Measurements from ENCODE around the gene PBOV1. TPM values are rescaled to one million over a fixed set of nuclear protein-coding genes. Genes with fewer than 3 reads are reported as not detected.

Gene PBOV1
- total and polyA plus RNA-seq, 2 experiments from 2014 or later: not detected

GRCh38 chr6:138231381-138231886 lies 13.1 kb upstream of the PBOV1 start:
- Histone ChIP-seq H2AFZ (no peak overlapping the region), H3K4me1 (ENCODE audit: insufficient read depth) (peaks cover 49% of the 10 kb centered on the region), H3K4me2 (peak overlapping the region; percentile 51), H3K4me3 (no peak overlapping the region), H3K79me2 (no peaks in the 10 kb centered on the region), H4K20me1 (ENCODE audit: insufficient read depth, poor library complexity, severe bottlenecking) (no peaks in the 10 kb centered on the region), H3K27ac (peak overlapping the region; percentile 85), H3K9me2 (replicated peaks; ENCODE audit: insufficient read depth) (no peaks in the 10 kb centered on the region), H3K36me3 (replicated peaks; ENCODE audit: insufficient read depth, low read depth) (no peaks in the 10 kb centered on the region), H3K9me3 (ENCODE audit: low read depth) (no peaks in the 10 kb centered on the region), H3K27me3 (no peaks in the 10 kb centered on the region)
- TF ChIP-seq EZH2 (IDR thresholded peaks at IDR 0.05; ENCODE audit: borderline replicate concordance): no peak
- TF ChIP-seq EZH2phosphoT487 (IDR thresholded peaks at IDR 0.05; ENCODE audit: low read depth, severe bottlenecking, unreplicated experiment): no peak
- TF ChIP-seq CTCF (IDR thresholded peaks at IDR 0.05; ENCODE audit: poor library complexity): no peak
- peak; percentile 45 for DNase-seq (ENCODE audit: low spot score)
- WGBS (ENCODE audit: low lambda C conversion rate, missing lambda C conversion rate): 42% methylated on average over 4 of the region's 4 CpGs

DNA sequence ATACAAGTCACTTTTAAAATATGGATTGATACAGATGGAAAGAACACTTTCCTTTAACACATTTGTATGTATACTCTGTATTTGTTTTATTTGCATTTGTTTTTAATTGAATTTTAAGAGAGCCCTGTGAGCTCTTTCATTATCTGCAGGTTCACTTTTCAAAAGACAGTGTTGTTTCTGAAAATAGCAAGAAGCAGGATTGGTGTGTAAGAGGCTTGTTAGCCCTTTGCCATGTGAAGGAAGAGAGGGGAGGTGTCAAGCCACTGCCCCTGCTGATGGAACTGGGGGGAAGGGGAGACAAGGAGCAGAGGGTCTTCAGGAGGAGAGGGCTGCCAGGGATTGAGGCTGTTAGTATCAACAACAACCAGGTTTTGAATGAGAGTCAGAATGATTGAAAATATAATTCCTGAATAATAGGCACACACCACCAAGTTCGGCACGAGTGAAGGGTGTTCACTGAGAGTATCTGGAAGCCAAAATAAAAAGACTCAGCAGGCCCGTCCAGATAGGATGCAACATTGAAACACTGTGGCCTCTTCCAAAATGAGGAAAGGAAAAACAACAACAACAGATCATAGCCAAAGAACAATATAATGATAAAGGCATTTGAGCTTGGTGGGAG lies 12.6 kb upstream of the PBOV1 start:
- DNase-seq (ENCODE audit: low spot score): no peak
- Histone ChIP-seq H3K36me3 (replicated peaks; ENCODE audit: insufficient read depth, low read depth) (no peaks in the 10 kb centered on the region), H4K20me1 (ENCODE audit: insufficient read depth, poor library complexity, severe bottlenecking) (no peaks in the 10 kb centered on the region), H3K27ac (peak overlapping the region; percentile 85), H3K79me2 (no peaks in the 10 kb centered on the region), H3K4me2 (peak overlapping the region; percentile 51), H3K4me3 (no peak overlapping the region), H3K9me3 (ENCODE audit: low read depth) (no peaks in the 10 kb centered on the region), H2AFZ (no peak overlapping the region), H3K27me3 (no peaks in the 10 kb centered on the region), H3K4me1 (ENCODE audit: insufficient read depth) (peaks cover 54% of the 10 kb centered on the region), H3K9me2 (replicated peaks; ENCODE audit: insufficient read depth) (no peaks in the 10 kb centered on the region)
- WGBS (ENCODE audit: low lambda C conversion rate, missing lambda C conversion rate): 73% methylated on average over 3 of the region's 3 CpGs
- no peak for TF ChIP-seq CTCF (IDR thresholded peaks at IDR 0.05; ENCODE audit: poor library complexity)
- no peak for TF ChIP-seq EZH2 (IDR thresholded peaks at IDR 0.05; ENCODE audit: borderline replicate concordance)
- TF ChIP-seq EZH2phosphoT487 (IDR thresholded peaks at IDR 0.05; ENCODE audit: low read depth, severe bottlenecking, unreplicated experiment): no peak

DNA sequence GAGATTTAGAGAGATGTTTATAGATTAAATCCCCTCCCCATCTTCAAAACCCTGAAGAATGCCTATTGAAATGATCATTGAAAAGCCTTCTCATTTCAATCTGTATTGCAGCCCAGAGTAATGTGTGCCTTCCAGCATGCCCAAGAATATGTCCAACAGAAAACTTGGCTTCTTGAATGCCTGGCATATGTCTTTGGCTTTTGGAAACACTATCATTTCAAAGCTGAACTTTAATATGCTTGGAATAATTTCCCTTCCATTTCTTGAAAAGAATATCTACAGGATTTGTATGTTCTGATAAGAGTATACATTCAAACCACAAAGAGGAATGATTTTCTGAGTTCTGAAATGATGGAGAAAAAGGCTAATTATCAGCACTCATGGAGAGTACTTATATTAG lies 11.9 kb upstream of the PBOV1 start:
- Histone ChIP-seq H3K4me2 (no peak overlapping the region), H3K4me1 (ENCODE audit: insufficient read depth) (peaks cover 48% of the 10 kb centered on the region), H3K9me2 (replicated peaks; ENCODE audit: insufficient read depth) (no peaks in the 10 kb centered on the region), H3K27me3 (no peaks in the 10 kb centered on the region), H3K36me3 (replicated peaks; ENCODE audit: insufficient read depth, low read depth) (no peaks in the 10 kb centered on the region), H2AFZ (no peak overlapping the region), H3K27ac (peak overlapping the region; percentile 85), H3K4me3 (no peak overlapping the region), H4K20me1 (ENCODE audit: insufficient read depth, poor library complexity, severe bottlenecking) (no peaks in the 10 kb centered on the region), H3K9me3 (ENCODE audit: low read depth) (no peaks in the 10 kb centered on the region), H3K79me2 (no peaks in the 10 kb centered on the region)
- DNase-seq (ENCODE audit: low spot score): no peak
- TF ChIP-seq EZH2phosphoT487 (IDR thresholded peaks at IDR 0.05; ENCODE audit: low read depth, severe bottlenecking, unreplicated experiment) (no peak), CTCF (IDR thresholded peaks at IDR 0.05; ENCODE audit: poor library complexity) (no peak), EZH2 (IDR thresholded peaks at IDR 0.05; ENCODE audit: borderline replicate concordance) (no peak)
